Eye (tissue), 1 donor: ENCODE results near the gene IL18R1.

ENCODE experiments used
- DNase-seq: peaks from one replicate; pipeline ENCODE4 v3.0.0-alpha.2; 2015

The IL18R1 gene

DNA sequence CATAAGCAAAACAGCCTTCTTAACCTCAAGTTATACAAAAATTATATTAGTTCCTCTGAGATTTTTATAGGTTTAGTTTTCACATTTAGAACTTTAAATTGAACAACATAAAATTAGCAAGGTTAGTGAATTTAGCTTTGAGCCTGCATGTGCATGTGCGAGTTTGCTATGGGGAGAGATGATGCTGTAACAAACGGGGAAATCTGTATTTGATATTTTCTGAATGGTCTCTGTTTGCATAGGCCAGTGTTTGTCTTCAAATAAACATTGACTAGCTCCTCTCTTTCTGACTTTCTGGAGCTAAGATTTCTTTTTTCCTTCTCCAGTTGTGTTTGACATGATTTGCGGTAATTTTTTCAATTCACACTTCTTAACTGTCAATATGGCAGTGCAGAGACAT, 36.5 kb downstream of the IL18R1 start:
- DNase-seq, result no peak

- no peak for DNase-seq
These were observed 37.3 kb downstream of the IL18R1 start for GRCh38 chr2:102392942-102393341.

DNA sequence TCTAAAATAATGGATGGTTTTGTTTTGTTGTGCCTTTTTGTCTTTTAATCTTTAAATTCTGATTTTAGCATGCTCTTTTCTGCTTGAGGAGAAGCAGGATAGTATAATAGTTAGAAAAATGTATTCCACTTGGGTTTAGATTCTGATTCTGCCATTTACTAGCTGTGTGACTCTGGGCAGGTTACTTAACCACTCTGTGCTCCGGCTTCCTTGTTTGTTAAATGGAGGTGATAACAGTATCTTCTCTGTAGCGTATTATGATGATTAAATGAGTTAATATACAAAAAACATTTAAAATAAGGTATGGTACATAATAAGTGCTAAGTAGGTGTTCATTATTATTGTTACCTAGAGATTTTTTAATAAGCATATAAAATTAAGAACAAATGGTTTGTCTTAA, 40.4 kb downstream of the IL18R1 start:
- no peak for DNase-seq

GRCh38 chr2:102397209-102397608, 41.6 kb downstream of the IL18R1 start:
- no peak for DNase-seq

GRCh38 chr2:102399499-102400141, 44.0 kb downstream of the IL18R1 start:
- no peak for DNase-seq

DNA sequence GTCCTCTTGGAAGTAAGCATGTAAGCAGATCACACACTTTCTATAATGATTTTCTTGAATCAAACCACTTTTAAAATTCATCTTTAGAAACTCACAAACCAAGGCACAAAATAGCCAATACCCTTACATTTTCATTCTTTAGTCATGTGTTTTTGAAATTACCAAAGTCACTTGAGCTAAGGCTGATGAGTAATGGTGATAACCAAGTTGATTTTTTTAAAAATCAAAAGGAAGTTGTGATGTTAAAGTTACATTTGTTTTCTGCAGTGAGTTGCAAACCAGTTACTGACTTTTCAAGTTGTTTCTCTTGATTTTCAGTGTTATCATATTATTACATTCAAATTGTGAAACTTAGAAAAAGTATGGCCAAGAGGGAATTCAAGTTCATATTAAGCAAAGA, 45.9 kb downstream of the IL18R1 start:
- no peak for DNase-seq

- DNase-seq, result no peak
These were observed 46.3 kb downstream of the IL18R1 start for GRCh38 chr2:102401865-102402264.

DNA sequence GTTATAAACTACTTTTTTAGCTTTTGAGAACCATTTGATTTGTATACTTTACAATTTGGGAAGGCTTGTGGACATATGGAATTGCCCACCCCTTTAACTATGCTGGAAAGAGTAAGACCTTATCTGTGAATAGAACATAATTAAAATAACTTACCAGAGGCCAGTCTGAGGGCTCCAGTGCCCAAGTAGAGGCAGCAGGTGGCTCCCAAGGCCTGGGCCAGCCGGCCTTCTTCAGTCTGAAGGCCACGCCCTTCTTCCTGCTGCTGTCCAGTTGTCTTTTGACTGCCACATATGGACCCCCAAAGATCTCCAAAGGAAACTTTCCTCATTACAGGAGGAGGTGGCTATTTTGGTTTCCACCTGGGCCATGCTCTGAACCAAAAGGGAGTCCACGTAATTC, 55.4 kb downstream of the IL18R1 start:
- no peak for DNase-seq

DNA sequence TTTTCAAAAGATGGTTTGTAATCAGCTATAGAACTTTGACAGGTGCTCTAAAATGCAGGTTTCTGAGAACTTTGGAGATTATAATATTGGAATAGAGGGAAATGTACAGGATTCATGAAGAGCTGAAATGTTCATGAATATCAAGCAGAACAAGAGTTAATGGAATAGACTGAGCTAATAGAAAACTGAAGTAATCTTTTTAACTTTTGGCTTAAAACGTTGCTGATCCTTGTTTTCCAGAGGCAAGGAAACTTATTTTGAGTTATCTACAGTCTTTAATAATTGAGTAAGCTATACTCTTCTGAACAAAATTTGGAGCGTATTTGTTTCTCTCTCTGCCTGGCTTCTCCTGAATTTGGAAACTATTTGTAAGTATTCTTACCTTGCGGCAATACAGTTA, 56.6 kb downstream of the IL18R1 start:
- DNase-seq, result no peak

DNA sequence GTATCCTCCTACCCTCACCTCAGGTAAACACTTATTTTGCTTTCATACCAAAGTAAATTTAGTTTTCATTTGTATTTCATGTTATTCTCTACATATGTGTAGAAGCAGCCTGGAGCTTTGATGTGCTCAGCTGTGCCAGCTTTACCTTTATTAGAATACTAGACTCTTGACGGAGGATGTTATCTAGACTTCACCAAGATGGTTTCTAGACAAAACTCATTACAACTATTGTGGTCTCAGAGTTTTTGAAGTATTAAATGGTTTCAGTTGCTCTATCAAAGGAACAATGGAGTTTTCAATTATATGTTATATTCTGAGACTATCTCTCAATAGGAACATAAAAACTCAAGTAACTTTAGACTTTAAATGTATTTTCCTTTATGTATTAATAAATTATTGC, 62.4 kb downstream of the IL18R1 start:
- DNase-seq, result no peak

GRCh38 chr2:102418421-102418961, 62.9 kb downstream of the IL18R1 start:
- DNase-seq, result no peak

DNA sequence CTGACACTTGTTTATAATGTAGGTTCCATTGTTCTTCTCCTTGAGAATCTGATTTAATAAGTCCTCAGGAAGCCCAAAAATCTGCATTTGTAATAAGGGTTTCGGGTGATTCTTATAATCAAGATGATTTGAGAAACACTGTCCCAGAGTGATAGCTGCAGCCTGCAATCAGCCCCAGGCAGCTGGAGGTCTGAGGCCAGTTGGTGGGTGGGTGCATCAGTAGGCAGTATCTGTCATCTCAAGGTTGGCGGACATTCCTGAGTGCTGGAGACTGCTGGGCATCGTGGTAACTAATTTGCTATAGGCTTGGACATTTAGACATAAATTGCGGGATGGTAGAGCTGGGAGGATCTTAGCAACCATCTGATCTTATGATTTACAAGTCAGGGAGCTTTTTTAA, 64.7 kb downstream of the IL18R1 start:
- DNase-seq, result no peak

DNA sequence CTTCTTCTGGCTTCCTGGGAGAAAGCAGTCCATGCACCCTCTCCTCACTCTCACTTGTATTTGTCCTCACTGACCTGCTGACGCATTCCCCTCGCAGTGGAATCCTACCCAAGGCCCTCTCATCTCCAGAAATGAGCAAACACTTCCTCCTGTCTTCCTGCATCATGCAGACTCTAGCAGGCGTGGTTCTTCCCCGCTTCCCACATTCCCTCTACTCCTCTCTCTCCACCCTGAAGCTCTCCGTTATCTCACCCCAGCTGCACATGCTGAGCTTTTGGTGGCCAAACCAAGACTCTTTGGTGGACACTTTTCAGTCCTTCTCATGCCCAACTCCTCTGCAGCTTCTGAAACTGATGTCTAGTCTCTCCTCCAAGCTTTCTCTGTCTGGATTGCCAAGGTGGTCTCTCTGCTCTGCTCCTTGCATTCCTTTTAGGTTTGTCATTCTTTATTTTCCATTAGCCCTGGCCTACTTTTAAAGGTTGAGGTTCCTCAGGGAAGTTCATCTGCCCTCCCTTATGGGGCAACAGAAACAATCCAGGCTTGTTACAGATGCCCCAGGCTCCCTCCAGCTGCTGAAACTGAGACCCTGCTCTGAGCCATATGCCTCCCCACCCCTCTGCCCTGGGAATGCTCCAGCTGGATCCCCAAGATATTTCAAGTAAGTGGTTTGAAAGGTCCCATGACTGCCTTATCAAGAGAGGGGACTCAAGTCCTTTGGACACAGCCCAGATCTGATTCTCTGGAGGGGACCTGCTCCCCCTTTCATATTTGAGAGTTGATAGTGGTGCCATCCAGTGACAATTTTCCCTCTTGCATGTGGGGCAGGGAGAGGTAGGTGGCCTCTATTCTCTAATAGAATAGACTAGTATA, 66.5 kb downstream of the IL18R1 start:
- no peak for DNase-seq

GRCh38 chr2:102422910-102423309, 67.3 kb downstream of the IL18R1 start, which contains the start of gene IL18RAP:
IL18RAP (plus strand) TSS chr2:102423160; CDS start chr2:102423278, 118 bp downstream.
- DNase-seq, result no peak

DNA sequence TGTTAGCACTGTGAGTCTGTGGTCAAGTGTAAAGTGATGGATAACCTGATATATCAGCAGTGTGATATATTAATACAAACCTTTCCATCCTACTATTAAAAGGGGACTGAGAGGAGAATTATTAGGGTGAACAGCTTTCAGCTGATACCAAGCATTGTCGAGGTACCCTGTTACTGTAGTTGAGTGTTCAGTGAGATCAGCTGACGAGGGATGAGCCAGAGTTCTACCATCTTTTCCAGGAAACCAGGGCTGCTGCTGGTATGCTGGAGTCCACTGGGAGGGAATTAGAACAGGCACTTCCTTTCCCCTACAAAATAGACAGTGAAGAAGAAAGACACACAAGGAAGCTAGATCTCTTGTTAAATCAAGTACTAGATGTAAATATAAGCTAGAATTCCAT, 67.8 kb downstream of the IL18R1 start:
- DNase-seq, result no peak

- no peak for DNase-seq
These were observed 69.2 kb downstream of the IL18R1 start for GRCh38 chr2:102424754-102425153.

DNA sequence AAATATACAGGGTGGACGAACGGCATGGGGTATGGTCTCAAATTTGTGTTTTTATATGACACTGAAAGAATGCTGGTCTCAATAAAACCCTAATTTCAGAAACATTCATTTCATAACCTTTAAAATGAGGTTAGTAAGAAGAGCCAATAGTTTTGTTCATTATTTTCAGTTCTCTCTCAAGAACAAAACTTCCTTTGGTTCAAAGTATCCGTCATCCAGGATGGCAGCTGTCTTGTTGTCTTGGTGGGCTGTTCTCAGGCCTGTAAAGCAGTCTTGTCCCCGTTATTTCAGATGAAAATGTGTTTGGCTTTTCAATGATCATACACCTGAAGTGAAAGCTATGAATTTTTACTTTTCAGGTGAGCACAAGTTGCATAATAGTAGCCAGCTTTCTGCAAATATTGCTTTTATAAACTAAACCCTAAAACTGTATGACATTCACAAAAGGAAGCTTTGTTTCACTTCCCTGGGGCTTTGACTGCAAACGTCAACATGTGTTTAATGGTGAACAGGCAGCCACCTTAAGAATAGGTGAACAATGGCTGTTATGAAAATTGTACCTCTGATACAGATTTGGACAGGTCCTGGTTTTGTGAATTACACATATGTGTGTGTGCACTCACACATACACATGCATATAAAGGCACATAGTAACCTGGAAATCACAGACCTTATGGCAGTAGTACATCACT, 70.0 kb downstream of the IL18R1 start:
- no peak for DNase-seq

GRCh38 chr2:102427249-102427648, 71.7 kb downstream of the IL18R1 start:
- no peak for DNase-seq

- no peak for DNase-seq
These were observed 73.0 kb downstream of the IL18R1 start for GRCh38 chr2:102428573-102428972.

DNA sequence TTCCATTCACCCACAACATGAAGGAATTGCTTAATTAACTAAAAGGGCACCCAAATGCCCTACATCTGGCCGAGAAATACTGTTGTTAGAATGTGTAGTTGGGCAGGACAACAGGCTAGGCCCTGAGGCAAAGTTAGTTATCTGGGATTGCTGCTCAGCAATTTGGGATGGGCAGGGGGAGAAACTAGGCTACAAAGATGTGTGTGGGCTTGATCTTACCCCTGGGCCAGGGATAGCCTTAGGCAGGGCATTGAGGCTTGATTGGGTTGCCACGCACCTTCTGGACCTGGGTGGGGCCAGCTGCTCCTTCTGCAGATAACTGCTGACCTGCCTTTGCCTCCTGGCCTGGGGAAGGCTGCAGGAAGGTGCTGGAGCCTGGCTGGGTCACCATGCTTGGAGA, 76.8 kb downstream of the IL18R1 start:
- DNase-seq, result no peak

DNA sequence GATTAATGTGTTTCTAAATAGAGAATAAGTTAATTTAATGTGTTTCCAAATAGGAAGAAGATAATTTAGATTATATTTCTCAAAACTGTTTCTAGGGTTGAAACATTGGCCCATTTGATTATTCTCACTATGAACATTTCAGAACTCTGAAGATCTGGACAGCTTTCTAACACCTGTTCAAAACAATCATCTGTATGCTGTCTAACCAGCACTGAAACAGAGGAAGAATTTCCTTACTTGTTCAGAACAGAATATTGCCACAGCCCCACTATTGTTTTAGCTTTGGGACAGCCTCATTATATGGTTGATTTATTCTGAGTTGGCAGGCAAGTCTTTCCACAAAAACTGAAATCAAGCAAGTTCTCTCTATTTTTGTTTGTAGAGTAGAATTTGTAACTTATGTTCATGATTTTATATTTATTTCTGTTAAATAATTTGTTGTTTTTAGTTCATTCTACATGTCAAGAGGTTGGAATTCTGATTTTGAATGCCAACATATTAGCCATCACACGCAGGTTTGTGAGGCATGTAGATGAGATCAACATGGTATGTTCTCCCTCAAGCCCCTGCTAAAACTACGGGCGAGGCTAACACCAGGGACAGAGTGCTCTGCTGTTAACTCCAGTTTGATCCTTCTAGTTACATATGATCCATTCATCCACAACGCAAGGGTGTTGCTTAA, 78.5 kb downstream of the IL18R1 start:
- no peak for DNase-seq

DNA sequence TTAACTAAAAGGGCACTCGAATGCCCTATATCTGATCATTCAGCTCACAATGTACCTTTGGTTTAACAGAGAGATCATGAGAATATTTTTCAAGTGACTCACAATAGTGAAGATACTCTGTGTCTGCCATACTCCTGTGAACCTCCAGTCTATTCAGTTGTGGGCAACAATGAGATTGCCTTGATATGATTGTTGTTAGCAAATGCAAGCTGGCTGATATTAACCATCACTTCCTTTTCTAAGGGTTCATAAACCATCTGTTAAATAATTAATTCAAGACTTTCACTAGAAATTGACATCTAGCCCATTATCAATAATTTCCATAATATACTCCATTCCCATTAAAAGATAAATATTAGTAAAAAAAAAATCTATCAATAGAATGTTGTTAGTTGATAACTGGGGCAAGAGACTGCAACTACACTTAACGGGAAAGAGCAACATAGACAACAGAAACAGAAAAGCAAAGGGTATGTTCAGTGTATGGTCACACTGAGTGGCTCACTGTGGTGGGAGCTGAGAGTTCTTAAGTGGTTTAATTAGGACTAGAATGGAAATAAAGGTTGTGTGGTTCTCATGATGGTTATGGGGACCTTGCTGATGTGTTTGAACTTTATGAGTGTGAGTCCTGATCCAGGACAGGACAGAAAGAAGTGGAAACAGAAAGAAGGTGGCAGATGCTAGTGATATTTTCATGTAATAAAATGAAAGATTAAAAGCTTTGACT, 79.2 kb downstream of the IL18R1 start:
- no peak for DNase-seq
